Neural cell (in vitro differentiated cells): ENCODE measurements around the gene MED12.

Source experiments
- CTCF ChIP-seq: fragments of 450-650 bp; IDR thresholded peaks from 2 replicates; pipeline ENCODE4 v1.5.1; 2014; ENCODE audit warnings: antibody characterized with exemption, mild to moderate bottlenecking, moderate library complexity; ENCODE audit not compliant: poor library complexity, severe bottlenecking
- EP300 ChIP-seq: fragments of 450-650 bp; conservative IDR thresholded peaks from 2 replicates; pipeline ENCODE4 v1.6.1; 2014; ENCODE audit warnings: antibody characterized with exemption, mild to moderate bottlenecking, moderate library complexity; ENCODE audit not compliant: poor library complexity, severe bottlenecking
- EZH2 ChIP-seq: fragments of 200-600, 300-800 bp; shearing (Covaris generic), sonication (generic); IDR thresholded peaks from 2 replicates; pipeline ENCODE4 v1.6.1; 2014; ENCODE audit warnings: antibody characterized with exemption, low read length, borderline replicate concordance, mild to moderate bottlenecking; ENCODE audit not compliant: insufficient read depth, poor library complexity, severe bottlenecking
- POLR2AphosphoS5 ChIP-seq: IDR thresholded peaks from 2 replicates; pipeline ENCODE4 v1.6.1; 2012
- TAF1 ChIP-seq: IDR thresholded peaks from 2 replicates; pipeline ENCODE4 v1.6.1; 2012; ENCODE audit warnings: low read depth
- TF ChIP-seq, protein P1 (sequence below): IDR thresholded peaks from 2 replicates; pipeline ENCODE4 v1.6.1; 2012; ENCODE audit warnings: borderline replicate concordance

DNA sequence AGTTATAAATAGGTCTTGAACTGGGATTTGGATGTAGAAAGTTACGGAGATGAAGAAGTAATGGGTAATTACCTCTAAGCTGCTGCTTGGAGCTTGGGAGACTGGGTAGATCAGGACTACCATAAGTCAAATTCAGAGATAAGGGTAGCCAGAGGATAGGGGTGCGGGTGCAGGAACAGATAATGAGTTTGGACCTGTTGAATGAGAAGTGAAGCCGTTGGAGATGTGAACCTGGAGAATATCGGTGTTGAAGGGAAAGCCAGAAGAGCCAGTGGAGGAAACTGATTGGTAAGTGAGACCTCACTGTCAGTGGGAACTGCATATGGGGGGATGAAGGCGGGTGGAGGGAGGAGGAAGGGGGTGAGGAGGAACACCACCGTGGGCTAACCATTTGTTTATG lies 23.4 kb upstream of the MED12 start:
- no peak for TF ChIP-seq EP300
- no peak for TF ChIP-seq POLR2AphosphoS5
- TF ChIP-seq CTCF, result no peak
- TF ChIP-seq EZH2, result no peak
- TF ChIP-seq TAF1, result no peak
- TF ChIP-seq, protein P1, sequence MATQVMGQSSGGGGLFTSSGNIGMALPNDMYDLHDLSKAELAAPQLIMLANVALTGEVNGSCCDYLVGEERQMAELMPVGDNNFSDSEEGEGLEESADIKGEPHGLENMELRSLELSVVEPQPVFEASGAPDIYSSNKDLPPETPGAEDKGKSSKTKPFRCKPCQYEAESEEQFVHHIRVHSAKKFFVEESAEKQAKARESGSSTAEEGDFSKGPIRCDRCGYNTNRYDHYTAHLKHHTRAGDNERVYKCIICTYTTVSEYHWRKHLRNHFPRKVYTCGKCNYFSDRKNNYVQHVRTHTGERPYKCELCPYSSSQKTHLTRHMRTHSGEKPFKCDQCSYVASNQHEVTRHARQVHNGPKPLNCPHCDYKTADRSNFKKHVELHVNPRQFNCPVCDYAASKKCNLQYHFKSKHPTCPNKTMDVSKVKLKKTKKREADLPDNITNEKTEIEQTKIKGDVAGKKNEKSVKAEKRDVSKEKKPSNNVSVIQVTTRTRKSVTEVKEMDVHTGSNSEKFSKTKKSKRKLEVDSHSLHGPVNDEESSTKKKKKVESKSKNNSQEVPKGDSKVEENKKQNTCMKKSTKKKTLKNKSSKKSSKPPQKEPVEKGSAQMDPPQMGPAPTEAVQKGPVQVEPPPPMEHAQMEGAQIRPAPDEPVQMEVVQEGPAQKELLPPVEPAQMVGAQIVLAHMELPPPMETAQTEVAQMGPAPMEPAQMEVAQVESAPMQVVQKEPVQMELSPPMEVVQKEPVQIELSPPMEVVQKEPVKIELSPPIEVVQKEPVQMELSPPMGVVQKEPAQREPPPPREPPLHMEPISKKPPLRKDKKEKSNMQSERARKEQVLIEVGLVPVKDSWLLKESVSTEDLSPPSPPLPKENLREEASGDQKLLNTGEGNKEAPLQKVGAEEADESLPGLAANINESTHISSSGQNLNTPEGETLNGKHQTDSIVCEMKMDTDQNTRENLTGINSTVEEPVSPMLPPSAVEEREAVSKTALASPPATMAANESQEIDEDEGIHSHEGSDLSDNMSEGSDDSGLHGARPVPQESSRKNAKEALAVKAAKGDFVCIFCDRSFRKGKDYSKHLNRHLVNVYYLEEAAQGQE, result no peak
